IPS DF 19.7 (cell line): ENCODE results near the gene ZNF177.
"Not testable (repeated sequence)": the region's sequence is repeated elsewhere in the genome, so short reads cannot be mapped to it uniquely, and the experiment has no call there.

Experiments used
- DNase-seq: peaks from one replicate; pipeline ENCODE4 v3.0.0-alpha.2; 2013; ENCODE audit warnings: low read depth, low spot score

ZNF177 gene

GRCh38 chr19:9362905-9363304 lies at the start of gene ZNF177:
Gene ZNF177 (plus strand): TSS chr19:9363013. CDS start chr19:9378312, 15,299 bp downstream.
- no peak for DNase-seq

GRCh38 chr19:9313756-9314155 lies 49.1 kb upstream of the ZNF177 start:
- DNase-seq, result no peak

GRCh38 chr19:9321338-9321737 lies 41.5 kb upstream of the ZNF177 start:
- no peak for DNase-seq

- not testable (repeated sequence) for DNase-seq
Measured at GRCh38 chr19:9321756-9322155, 41.1 kb upstream of the ZNF177 start.

GRCh38 chr19:9322201-9322600 lies 40.6 kb upstream of the ZNF177 start:
- not testable (repeated sequence) for DNase-seq

GRCh38 chr19:9323557-9323918 lies 39.3 kb upstream of the ZNF177 start:
- DNase-seq, result peak; percentile 75

- DNase-seq, result peak; percentile 78
Measured at GRCh38 chr19:9323919-9324583, 38.8 kb upstream of the ZNF177 start, which contains the start of gene ZNF559. Gene ZNF559 (plus strand): TSS chr19:9324179. CDS start chr19:9338550, 14,371 bp downstream.

- DNase-seq, result no peak
Measured at GRCh38 chr19:9324584-9324962, 38.2 kb upstream of the ZNF177 start.

GRCh38 chr19:9329999-9330398 lies 32.8 kb upstream of the ZNF177 start:
- no peak for DNase-seq

- no peak for DNase-seq
Measured at GRCh38 chr19:9342610-9343304, 20.1 kb upstream of the ZNF177 start.

GRCh38 chr19:9345005-9345404 lies 17.8 kb upstream of the ZNF177 start:
- DNase-seq, result no peak

- DNase-seq, result no peak
Measured at GRCh38 chr19:9348253-9348652, 14.6 kb upstream of the ZNF177 start.

GRCh38 chr19:9348671-9349070 lies 14.1 kb upstream of the ZNF177 start:
- DNase-seq, result no peak

GRCh38 chr19:9352505-9352904 lies 10.3 kb upstream of the ZNF177 start:
- DNase-seq, result no peak

- no peak for DNase-seq
Measured at GRCh38 chr19:9353011-9353410, 9.8 kb upstream of the ZNF177 start.

- DNase-seq, result no peak
Measured at GRCh38 chr19:9354651-9355050, 8.2 kb upstream of the ZNF177 start.

- no peak for DNase-seq
Measured at GRCh38 chr19:9370738-9371619, 8.2 kb downstream of the ZNF177 start.

- no peak for DNase-seq
Measured at GRCh38 chr19:9381361-9381785, 18.6 kb downstream of the ZNF177 start.

GRCh38 chr19:9406798-9407352 lies 44.1 kb downstream of the ZNF177 start:
- no peak for DNase-seq

GRCh38 chr19:9407827-9408226 lies 45.0 kb downstream of the ZNF177 start:
- DNase-seq, result no peak

- no peak for DNase-seq
Measured at GRCh38 chr19:9413240-9413954, 50.6 kb downstream of the ZNF177 start.
